Keratinocyte (primary cell): ENCODE data around the gene ASTL. TPM values are rescaled to one million over a fixed set of nuclear protein-coding genes. Genes with fewer than 3 reads are reported as not detected.

Experiments used
- DNase-seq: peaks from one replicate; pipeline ENCODE4 v3.0.0-alpha.2; 2011; ENCODE audit warnings: low read depth, missing footprints, low spot score
- FAIRE-seq: peaks from 2 replicates; lab custom pipeline; 2011; peaks lifted over from hg19 to GRCh38; lab: Jason Lieb, UNC
- H2AFZ ChIP-seq: 2 replicates; pipeline ENCODE4 v1.6.0; 2012; ENCODE audit warnings: low read length, control low read depth, inconsistent platforms; ENCODE audit not compliant: control insufficient read depth
- H3K27ac ChIP-seq: 2 replicates; pipeline ENCODE4 v1.5.1; 2011; ENCODE audit warnings: low read length; ENCODE audit not compliant: control insufficient read depth, insufficient read depth
- H3K27me3 ChIP-seq: 3 replicates; pipeline ENCODE4 v1.6.0; 2011; ENCODE audit warnings: low read length; ENCODE audit not compliant: control insufficient read depth, insufficient read depth; ENCODE audit errors: extremely low read depth
- H3K36me3 ChIP-seq, 2 experiments: 2 replicates in 1 of 2; 3 replicates in 1 of 2; pipeline ENCODE4 v1.5.1; 2011; ENCODE audit warnings: low read length in 2 of 2, mild to moderate bottlenecking in 1 of 2; ENCODE audit not compliant: control insufficient read depth in 2 of 2, insufficient read depth in 2 of 2; ENCODE audit errors: extremely low read depth in 1 of 2
- H3K4me1 ChIP-seq: 3 replicates; pipeline ENCODE4 v1.5.1; 2011; ENCODE audit warnings: low read length; ENCODE audit not compliant: control insufficient read depth, insufficient read depth; ENCODE audit errors: extremely low read depth
- H3K4me2 ChIP-seq: 3 replicates; pipeline ENCODE4 v1.6.0; 2011; ENCODE audit warnings: low read depth, low read length; ENCODE audit not compliant: control insufficient read depth, insufficient read depth; ENCODE audit errors: extremely low read depth
- H3K4me3 ChIP-seq, 3 experiments: fragments of 200-600 bp in 1 of 3; sonication (generic) in 1 of 3; 2 replicates in 2 of 3; 3 replicates in 1 of 3; pipeline ENCODE4 v1.5.1; 2011 to 2016; ENCODE audit warnings: low read length in 3 of 3, mild to moderate bottlenecking in 3 of 3, control low read depth in 2 of 3, inconsistent platforms in 1 of 3, low read depth in 1 of 3, mixed read lengths in 1 of 3, mixed run types in 1 of 3, moderate library complexity in 1 of 3; ENCODE audit not compliant: control insufficient read depth in 2 of 3, insufficient read depth in 2 of 3; ENCODE audit errors: extremely low read depth in 1 of 3
- H3K79me2 ChIP-seq: 2 replicates; pipeline ENCODE4 v1.6.0; 2012; ENCODE audit warnings: low read length; ENCODE audit not compliant: control insufficient read depth, insufficient read depth
- H3K9ac ChIP-seq: 3 replicates; pipeline ENCODE4 v1.6.0; 2011; ENCODE audit warnings: low read length; ENCODE audit not compliant: control insufficient read depth, insufficient read depth; ENCODE audit errors: extremely low read depth
- H3K9me1 ChIP-seq: 3 replicates; pipeline ENCODE4 v1.6.0; 2011; ENCODE audit warnings: low read length; ENCODE audit not compliant: control insufficient read depth, insufficient read depth; ENCODE audit errors: extremely low read depth
- H3K9me3 ChIP-seq: 2 replicates; pipeline ENCODE4 v1.5.1; 2012; ENCODE audit warnings: low read depth, low read length; ENCODE audit not compliant: control insufficient read depth
- H4K20me1 ChIP-seq: 3 replicates; pipeline ENCODE4 v1.6.0; 2011; ENCODE audit warnings: low read length; ENCODE audit not compliant: control insufficient read depth, insufficient read depth; ENCODE audit errors: extremely low read depth
- EZH2 ChIP-seq: IDR thresholded peaks from one replicate; pipeline ENCODE4 v1.6.1; 2012; ENCODE audit warnings: inconsistent platforms, mild to moderate bottlenecking, low read length, moderate library complexity
- dilution Hi-C: fragments of 300-500 bp; cut with MboI; formaldehyde crosslinking; loops from one replicate; pipeline ENCODE4 v1.7.0; 2020; ENCODE audit warnings: low sequenced_read_pairs; ENCODE audit not compliant: extremely low pct_ligation_motif_present
- polyA plus RNA-seq, 5 experiments: library from polyadenylated mRNA; depleted of rRNA in 3 of 5; stranded (reverse) in 3 of 5; stranded (forward) in 1 of 5; unstranded in 1 of 5; fragments of >200 nt; gene quantifications; 1 replicate in 1 of 5; 2 replicates in 3 of 5; 3 replicates in 1 of 5; pipeline versions ENCODE4 v1.2.1 to v1.2.3, GENCODE V29; 2011 to 2012; ENCODE audit warnings: missing spikeins in 2 of 5, low read depth in 1 of 5, low replicate concordance in 1 of 5
- TF ChIP-seq, protein P1 (sequence below), 3 experiments: IDR thresholded peaks in 1 of 3; conservative IDR thresholded peaks in 1 of 3; optimal IDR thresholded peaks in 1 of 3; 2 replicates in 2 of 3; 3 replicates in 1 of 3; pipeline versions ENCODE3 to v1.5.1; 2011; ENCODE audit warnings: low read length in 3 of 3, mild to moderate bottlenecking in 3 of 3, moderate library complexity in 2 of 3, control low read depth in 1 of 3, inconsistent platforms in 1 of 3; ENCODE audit not compliant: insufficient read depth in 2 of 3; ENCODE audit errors: extremely low read depth in 1 of 3

Gene ASTL
- polyA plus RNA-seq, 1 donor (not counting 4 experiments of a cell fraction or from before 2014, with no cell fraction given), result not detected

DNA sequence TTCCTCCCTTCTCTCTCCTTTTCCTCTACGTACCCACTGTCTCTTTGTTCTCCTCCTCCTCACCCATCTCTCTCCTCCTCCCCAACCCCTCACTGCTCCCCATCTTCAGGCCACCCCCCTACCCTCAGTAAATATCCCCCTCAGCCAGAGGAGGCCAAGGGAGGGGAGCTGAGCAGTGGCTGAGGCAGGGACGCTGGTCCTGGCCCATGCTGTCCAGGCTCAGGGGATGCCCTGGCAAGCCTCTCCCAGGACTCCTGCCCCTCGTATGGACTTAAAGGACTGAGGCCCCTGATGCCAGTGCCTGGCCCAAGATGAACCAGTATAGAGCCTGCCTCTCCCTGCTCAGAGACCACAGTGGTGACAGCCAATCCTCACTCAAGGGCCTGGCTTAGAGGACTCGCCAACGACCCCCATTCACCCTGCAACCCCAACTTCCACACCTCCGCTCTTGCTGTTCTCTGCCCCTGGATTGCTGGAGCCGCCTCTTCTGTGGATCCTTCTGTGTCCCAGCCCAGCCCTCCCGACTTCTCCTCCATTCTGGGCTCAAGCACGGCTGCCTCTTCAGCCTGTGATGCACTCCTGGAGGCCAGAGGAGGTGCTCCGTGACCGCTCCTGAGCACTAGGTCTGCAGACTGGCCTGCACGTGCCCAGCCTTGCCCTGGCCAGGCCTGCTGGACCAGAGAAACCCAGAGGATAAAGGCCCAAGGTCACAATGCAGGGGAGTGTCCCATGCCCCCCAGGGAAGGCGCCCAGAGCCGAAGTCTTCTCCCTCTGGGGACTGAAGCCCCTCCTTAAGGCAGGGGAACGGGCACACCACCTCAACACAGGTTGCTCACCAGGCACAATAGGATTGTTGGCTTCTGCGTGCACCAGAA lies 16.4 kb upstream of the ASTL start:
- FAIRE-seq (no peak), DNase-seq (no peak)
- Histone ChIP-seq H3K4me2 (no peak overlapping the region), H3K27me3 (peaks cover 26% of the 10 kb centered on the region), H3K27ac (no peak overlapping the region), H4K20me1 (no peaks in the 10 kb centered on the region), H3K79me2 (no peaks in the 10 kb centered on the region), H3K4me1 (no peaks in the 10 kb centered on the region), H3K9me3 (no peaks in the 10 kb centered on the region), H3K9me1 (no peaks in the 10 kb centered on the region), H3K4me3 (no peak overlapping the region), H3K9ac (no peak overlapping the region), H2AFZ (no peak overlapping the region), H3K36me3 (no peaks in the 10 kb centered on the region)
- dilution Hi-C loops, result no loop called here
- no peak for TF ChIP-seq EZH2
- TF ChIP-seq, protein P1, sequence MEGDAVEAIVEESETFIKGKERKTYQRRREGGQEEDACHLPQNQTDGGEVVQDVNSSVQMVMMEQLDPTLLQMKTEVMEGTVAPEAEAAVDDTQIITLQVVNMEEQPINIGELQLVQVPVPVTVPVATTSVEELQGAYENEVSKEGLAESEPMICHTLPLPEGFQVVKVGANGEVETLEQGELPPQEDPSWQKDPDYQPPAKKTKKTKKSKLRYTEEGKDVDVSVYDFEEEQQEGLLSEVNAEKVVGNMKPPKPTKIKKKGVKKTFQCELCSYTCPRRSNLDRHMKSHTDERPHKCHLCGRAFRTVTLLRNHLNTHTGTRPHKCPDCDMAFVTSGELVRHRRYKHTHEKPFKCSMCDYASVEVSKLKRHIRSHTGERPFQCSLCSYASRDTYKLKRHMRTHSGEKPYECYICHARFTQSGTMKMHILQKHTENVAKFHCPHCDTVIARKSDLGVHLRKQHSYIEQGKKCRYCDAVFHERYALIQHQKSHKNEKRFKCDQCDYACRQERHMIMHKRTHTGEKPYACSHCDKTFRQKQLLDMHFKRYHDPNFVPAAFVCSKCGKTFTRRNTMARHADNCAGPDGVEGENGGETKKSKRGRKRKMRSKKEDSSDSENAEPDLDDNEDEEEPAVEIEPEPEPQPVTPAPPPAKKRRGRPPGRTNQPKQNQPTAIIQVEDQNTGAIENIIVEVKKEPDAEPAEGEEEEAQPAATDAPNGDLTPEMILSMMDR (optimal IDR thresholded peaks at IDR 0.05 in 1 of 3, IDR thresholded peaks at IDR 0.05 in 1 of 3, conservative IDR thresholded peaks at IDR 0.05 in 1 of 3; ENCODE audit: extremely low read depth in 1 of 3, insufficient read depth in 2 of 3, low read length in 3 of 3), result no peak

DNA sequence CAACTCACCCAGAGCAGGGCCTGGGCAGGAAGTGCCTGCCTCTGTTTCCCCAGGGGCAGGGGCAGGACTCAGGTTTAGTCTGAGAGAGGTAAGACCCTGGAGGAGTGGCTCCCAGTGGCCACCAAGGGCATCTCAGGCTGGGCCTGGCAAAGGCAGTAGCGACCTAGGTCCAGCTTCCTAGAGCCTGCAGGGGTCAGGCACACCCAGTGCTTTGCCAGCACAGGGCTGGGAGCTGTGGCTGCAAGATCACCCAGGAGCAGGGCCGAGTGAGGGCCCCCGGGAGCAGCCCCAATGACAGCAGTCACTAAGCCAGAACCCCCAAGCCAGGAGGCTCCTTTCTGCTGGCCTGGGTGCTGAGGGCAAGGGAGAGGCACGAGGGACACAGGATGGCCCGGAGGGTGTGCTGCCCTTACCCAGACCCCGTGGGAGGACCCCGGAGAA lies 15.7 kb upstream of the ASTL start:
- Histone ChIP-seq H3K9me1 (no peaks in the 10 kb centered on the region), H3K27ac (no peak overlapping the region), H3K27me3 (peaks cover 23% of the 10 kb centered on the region), H3K79me2 (no peaks in the 10 kb centered on the region), H3K36me3 (no peaks in the 10 kb centered on the region), H4K20me1 (no peaks in the 10 kb centered on the region), H3K9ac (no peak overlapping the region), H3K9me3 (no peaks in the 10 kb centered on the region), H3K4me3 (no peak overlapping the region), H3K4me2 (no peak overlapping the region), H3K4me1 (peaks cover under 1% of the 10 kb centered on the region), H2AFZ (no peak overlapping the region)
- TF ChIP-seq, protein P1 (optimal IDR thresholded peaks at IDR 0.05 in 1 of 3, IDR thresholded peaks at IDR 0.05 in 1 of 3, conservative IDR thresholded peaks at IDR 0.05 in 1 of 3; ENCODE audit: extremely low read depth in 1 of 3, insufficient read depth in 2 of 3, low read length in 3 of 3), result no peak
- TF ChIP-seq EZH2, result no peak
- dilution Hi-C loops, result no loop called here
- DNase-seq (no peak), FAIRE-seq (no peak)
